Prostate gland (tissue), 2 donors: ENCODE data around the gene KIF16B.

Experiments
- CTCF ChIP-seq, 4 experiments: fragments of 200-600 bp in 2 of 4; fragments of 450-650 bp in 2 of 4; sonication (generic) in 2 of 4; IDR thresholded peaks; 1 replicate in 3 of 4; 2 replicates in 1 of 4; pipeline ENCODE4 v1.5.1; 2016 to 2019; ENCODE audit warnings: antibody characterized with exemption in 4 of 4, mild to moderate bottlenecking in 2 of 4, moderate library complexity in 2 of 4
- POLR2A ChIP-seq: fragments of 450-650 bp; IDR thresholded peaks from one replicate; pipeline ENCODE4 v1.6.1; 2016; ENCODE audit warnings: antibody characterized with exemption, mild to moderate bottlenecking

- TF ChIP-seq CTCF (IDR thresholded peaks at IDR 0.05) (no peak), POLR2A (no peak)
These were observed 327.0 kb downstream of the KIF16B start for GRCh38 chr20:16246291-16246690.
